HCT116 (cell line): ENCODE data around the gene CCDC57. TPM values are rescaled to one million over a fixed set of nuclear protein-coding genes. Genes with fewer than 3 reads are reported as not detected.

Experiments
- ATAC-seq: fragments of 200-7000 bp; cut with Tn5 transposase; 2 replicates; pipeline ENCODE4 v1.9.1; 2020; ENCODE audit warnings: mild to moderate bottlenecking, moderate library complexity
- BruUV-seq: library from RNA; stranded (reverse); fragments of 400-500 nt; replicated peaks from 2 replicates; lab custom pipeline; 2021; lab: Mats Ljungman, UMichigan
- CTCF ChIA-PET: fragments of 300-600 bp; sonication (Branson Sonifier 250); formaldehyde crosslinking; loops from one replicate; lab custom pipeline; 2021; ENCODE audit warnings: antibody characterized with exemption; lab: Charles Lee
- POLR2A ChIA-PET: fragments of 300-600, 350-600 bp; sonication (Branson Sonifier 250); formaldehyde crosslinking; loops from one replicate; lab custom pipeline; 2021; ENCODE audit warnings: antibody characterized with exemption; lab: Charles Lee
- RAD21 ChIA-PET, 2 experiments: fragments of 300-600 bp; sonication (Branson Sonifier 250); formaldehyde crosslinking; loops; one replicate each; lab custom pipeline; 2023; ENCODE audit warnings: low total read pairs in 2 of 2; ENCODE audit not compliant: uncharacterized antibody in 2 of 2, unreplicated experiment in 2 of 2, low non-redundant PET in 1 of 2; lab: Charles Lee
- DNase-seq: peaks from one replicate; pipeline ENCODE4 v3.0.0-alpha.2; 2010; ENCODE audit warnings: low read depth, low spot score
- H2AFZ ChIP-seq: fragments of 200-600 bp; shearing (Covaris generic), sonication (generic); 2 replicates; pipeline ENCODE4 v1.6.1; 2017; ENCODE audit warnings: low read depth, mixed run types, mixed read lengths, antibody characterized with exemption, low read length; ENCODE audit not compliant: poor library complexity, severe bottlenecking
- H3K27ac ChIP-seq: 2 replicates; pipeline ENCODE4 v1.5.1; 2012; ENCODE audit warnings: low read depth, low read length
- H3K27me3 ChIP-seq: fragments of 200-600 bp; sonication (generic); 2 replicates; pipeline ENCODE4 v1.6.1; 2016; ENCODE audit warnings: mixed run types, low read length, mixed read lengths; ENCODE audit not compliant: insufficient read depth
- H3K36me3 ChIP-seq, 2 experiments: fragments of 200-500 bp in 1 of 2; fragments of 200-600 bp in 1 of 2; sonication (Bioruptor generic) in 1 of 2; sonication (generic) in 1 of 2; 2 replicates each; pipeline versions ENCODE4 v1.5.1 to v1.6.1; 2014 to 2016; ENCODE audit warnings: low read length in 2 of 2, inconsistent platforms in 1 of 2, mixed read lengths in 1 of 2, mixed run types in 1 of 2; ENCODE audit not compliant: insufficient read depth in 2 of 2, control insufficient read depth in 1 of 2
- H3K4me1 ChIP-seq, 2 experiments: fragments of 200-600 bp in 1 of 2; sonication (generic) in 1 of 2; 2 replicates each; pipeline versions ENCODE4 v1.5.1 to v1.6.1; 2012 to 2017; ENCODE audit warnings: low read length in 2 of 2, inconsistent platforms in 1 of 2, mild to moderate bottlenecking in 1 of 2, mixed read lengths in 1 of 2, mixed run types in 1 of 2, moderate library complexity in 1 of 2; ENCODE audit not compliant: insufficient read depth in 2 of 2, control insufficient read depth in 1 of 2
- H3K4me2 ChIP-seq: fragments of 200-600 bp; sonication (generic); 2 replicates; pipeline ENCODE4 v1.6.1; 2017; ENCODE audit warnings: mixed run types, low read length, mixed read lengths
- H3K4me3 ChIP-seq, 2 experiments: fragments of 200-600 bp in 1 of 2; sonication (generic) in 1 of 2; replicated peaks in 1 of 2; 2 replicates each; pipeline ENCODE4 v1.5.1; 2011 to 2016; ENCODE audit warnings: low read length in 2 of 2, control low read depth in 1 of 2, low read depth in 1 of 2, mild to moderate bottlenecking in 1 of 2, mixed read lengths in 1 of 2, mixed run types in 1 of 2
- H3K79me2 ChIP-seq: fragments of 200-600 bp; sonication (generic); 2 replicates; pipeline ENCODE4 v1.6.1; 2017; ENCODE audit warnings: mild to moderate bottlenecking, mixed run types, low read length, moderate library complexity, mixed read lengths; ENCODE audit not compliant: insufficient read depth
- H3K9ac ChIP-seq: fragments of 200-600 bp; sonication (generic); 2 replicates; pipeline ENCODE4 v1.6.1; 2016; ENCODE audit warnings: low read length, mixed read lengths
- H3K9me2 ChIP-seq: fragments of 200-600 bp; sonication (generic), shearing (Covaris generic); 2 replicates; pipeline ENCODE4 v1.6.1; 2017; ENCODE audit warnings: mixed run types, mild to moderate bottlenecking, moderate library complexity; ENCODE audit not compliant: insufficient read depth
- H3K9me3 ChIP-seq, 2 experiments: fragments of 200-500 bp in 1 of 2; fragments of 200-600 bp in 1 of 2; sonication (Bioruptor generic) in 1 of 2; sonication (generic) in 1 of 2; 2 replicates each; pipeline ENCODE4 v1.6.1; 2014 to 2017; ENCODE audit warnings: low read length in 2 of 2, mixed read lengths in 2 of 2, inconsistent platforms in 1 of 2, low read depth in 1 of 2, mild to moderate bottlenecking in 1 of 2, mixed run types in 1 of 2, moderate library complexity in 1 of 2; ENCODE audit not compliant: control insufficient read depth in 1 of 2, insufficient read depth in 1 of 2
- H4K20me1 ChIP-seq: fragments of 200-600 bp; sonication (generic), shearing (Covaris generic); 2 replicates; pipeline ENCODE4 v1.6.1; 2017; ENCODE audit warnings: mixed run types, mild to moderate bottlenecking, moderate library complexity; ENCODE audit not compliant: insufficient read depth
- EGR1 ChIP-seq: IDR thresholded peaks from 2 replicates; pipeline ENCODE4 v1.6.1; 2012; ENCODE audit warnings: low read depth
- ELF1 ChIP-seq: IDR thresholded peaks from 2 replicates; pipeline ENCODE4 v1.6.1; 2012; ENCODE audit warnings: low read depth, borderline replicate concordance
- EZH2 ChIP-seq: fragments of 200-600 bp; sonication (generic); IDR thresholded peaks from 2 replicates; pipeline ENCODE4 v1.6.1; 2017; ENCODE audit warnings: antibody characterized with exemption, mixed run types
- FOSL1 ChIP-seq: IDR thresholded peaks from 2 replicates; pipeline ENCODE4 v1.6.1; 2012; ENCODE audit warnings: low read depth
- POLR2A ChIP-seq: IDR thresholded peaks from 2 replicates; pipeline ENCODE4 v1.7.0; 2011; ENCODE audit warnings: borderline replicate concordance; ENCODE audit not compliant: insufficient read depth, insufficient read length; ENCODE audit errors: extremely low read depth
- POLR2AphosphoS5 ChIP-seq: IDR thresholded peaks from 2 replicates; pipeline ENCODE4 v1.6.1; 2011; ENCODE audit warnings: mild to moderate bottlenecking, low read depth, low read length, moderate library complexity
- RAD21 ChIP-seq: IDR thresholded peaks from 2 replicates; pipeline ENCODE4 v1.6.1; 2012; ENCODE audit warnings: low read depth, mild to moderate bottlenecking
- SIN3A ChIP-seq: IDR thresholded peaks from 2 replicates; pipeline ENCODE4 v1.6.1; 2012; ENCODE audit warnings: low read depth
- SP1 ChIP-seq: IDR thresholded peaks from 2 replicates; pipeline ENCODE4 v1.6.1; 2012; ENCODE audit warnings: low read depth
- SRF ChIP-seq: IDR thresholded peaks from 2 replicates; pipeline ENCODE4 v1.6.1; 2012; ENCODE audit warnings: low read depth
- YY1 ChIP-seq: IDR thresholded peaks from 2 replicates; pipeline ENCODE4 v1.6.1; 2011; ENCODE audit warnings: low read length, low read depth, moderate library complexity, mild to moderate bottlenecking; ENCODE audit not compliant: insufficient replicate concordance; ENCODE audit errors: extremely low read depth
- ZFX ChIP-seq: fragments of 450-650 bp; IDR thresholded peaks from 2 replicates; pipeline ENCODE4 v1.6.1; 2017
- intact Hi-C: fragments of 100-400 bp; cut with micrococcal nuclease; formaldehyde crosslinking; loops from 2 replicates; pipeline ENCODE4 v1.10.0; 2022
- total RNA-seq: library from RNA; stranded (reverse); gene quantifications from one replicate; pipeline ENCODE4 v1.2.1, GENCODE V29; 2021; ENCODE audit not compliant: unreplicated experiment
- TF ChIP-seq, protein P1 (sequence below), 3 experiments: fragments of 200-600 bp in 1 of 3; sonication (generic) in 1 of 3; IDR thresholded peaks in 2 of 3; conservative IDR thresholded peaks in 1 of 3; 2 replicates each; pipeline ENCODE4 v1.5.1; 2012 to 2017; ENCODE audit warnings: low read depth in 2 of 3, low read length in 2 of 3, antibody characterized with exemption in 1 of 3, borderline replicate concordance in 1 of 3, control low read depth in 1 of 3, mild to moderate bottlenecking in 1 of 3, mixed read lengths in 1 of 3, mixed run types in 1 of 3, moderate library complexity in 1 of 3; ENCODE audit not compliant: insufficient read depth in 1 of 3
- TF ChIP-seq, protein P2 (sequence below): IDR thresholded peaks from 2 replicates; pipeline ENCODE4 v1.6.1; 2012; ENCODE audit warnings: low read depth
- TF ChIP-seq, protein P3 (sequence below): IDR thresholded peaks from 2 replicates; pipeline ENCODE4 v1.6.1; 2012

CCDC57 gene
- total RNA-seq, 1 experiment from 2014 or later, result 143 TPM

DNA sequence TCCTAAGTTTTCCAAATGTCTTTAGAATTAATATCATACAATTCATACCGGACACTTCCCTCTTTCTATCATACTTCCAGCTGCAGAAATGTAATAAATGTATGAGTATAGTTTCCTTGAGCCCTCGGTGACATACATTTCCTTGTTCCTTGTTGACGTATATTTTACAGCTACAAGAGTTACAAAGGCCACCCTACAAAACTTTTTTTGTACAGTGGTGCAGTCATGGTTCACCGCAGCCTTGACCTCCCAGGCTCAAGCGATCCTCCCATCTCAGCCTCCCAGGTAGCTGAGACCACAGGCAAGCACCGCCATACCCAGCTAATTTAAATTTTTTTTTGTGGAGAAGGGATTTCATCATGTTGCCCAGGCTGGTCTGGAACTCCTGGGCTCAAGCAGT is 139.8 kb downstream of the CCDC57 start:
- no peak for DNase-seq
- intact Hi-C loops, result no loop called here
- no TSS peak for BruUV-seq
- no peak overlapping the region for H2AFZ ChIP-seq
- TF ChIP-seq ELF1, result no peak
- no peak for TF ChIP-seq POLR2AphosphoS5
- TF ChIP-seq, protein P1, sequence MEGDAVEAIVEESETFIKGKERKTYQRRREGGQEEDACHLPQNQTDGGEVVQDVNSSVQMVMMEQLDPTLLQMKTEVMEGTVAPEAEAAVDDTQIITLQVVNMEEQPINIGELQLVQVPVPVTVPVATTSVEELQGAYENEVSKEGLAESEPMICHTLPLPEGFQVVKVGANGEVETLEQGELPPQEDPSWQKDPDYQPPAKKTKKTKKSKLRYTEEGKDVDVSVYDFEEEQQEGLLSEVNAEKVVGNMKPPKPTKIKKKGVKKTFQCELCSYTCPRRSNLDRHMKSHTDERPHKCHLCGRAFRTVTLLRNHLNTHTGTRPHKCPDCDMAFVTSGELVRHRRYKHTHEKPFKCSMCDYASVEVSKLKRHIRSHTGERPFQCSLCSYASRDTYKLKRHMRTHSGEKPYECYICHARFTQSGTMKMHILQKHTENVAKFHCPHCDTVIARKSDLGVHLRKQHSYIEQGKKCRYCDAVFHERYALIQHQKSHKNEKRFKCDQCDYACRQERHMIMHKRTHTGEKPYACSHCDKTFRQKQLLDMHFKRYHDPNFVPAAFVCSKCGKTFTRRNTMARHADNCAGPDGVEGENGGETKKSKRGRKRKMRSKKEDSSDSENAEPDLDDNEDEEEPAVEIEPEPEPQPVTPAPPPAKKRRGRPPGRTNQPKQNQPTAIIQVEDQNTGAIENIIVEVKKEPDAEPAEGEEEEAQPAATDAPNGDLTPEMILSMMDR (IDR thresholded peaks at IDR 0.05 in 2 of 3, conservative IDR thresholded peaks at IDR 0.05 in 1 of 3; ENCODE audit: borderline replicate concordance in 1 of 3, insufficient read depth in 1 of 3, low read depth in 2 of 3, low read length in 2 of 3), result no peak
- no peak for TF ChIP-seq YY1
- no peak for TF ChIP-seq SIN3A
- no peaks in the 10 kb centered on the region for H3K36me3 ChIP-seq
- H3K9me2 ChIP-seq, result no peaks in the 10 kb centered on the region
- ATAC-seq, result no peak
- H3K9me3 ChIP-seq, result no peaks in the 10 kb centered on the region
- H3K79me2 ChIP-seq, result no peaks in the 10 kb centered on the region
- peaks cover 2% of the 10 kb centered on the region; the same call in 1 of the 2 replicates for H4K20me1 ChIP-seq
- POLR2A ChIA-PET, result interaction anchor here (0.6 kb wide), 1 partner anchor 50 kb away, joined by 3 read pairs; the partner anchor contains the start of genes CENPX and LRRC45
- no peak overlapping the region for H3K27ac ChIP-seq
- CTCF ChIA-PET, result no interaction called here
- RAD21 ChIA-PET, result no interaction called here
- no peak overlapping the region for H3K4me2 ChIP-seq
- H3K9ac ChIP-seq, result no peak overlapping the region
- no peaks in the 10 kb centered on the region for H3K4me1 ChIP-seq
- H3K4me3 ChIP-seq, result no peak overlapping the region
- H3K27me3 ChIP-seq, result no peaks in the 10 kb centered on the region

DNA sequence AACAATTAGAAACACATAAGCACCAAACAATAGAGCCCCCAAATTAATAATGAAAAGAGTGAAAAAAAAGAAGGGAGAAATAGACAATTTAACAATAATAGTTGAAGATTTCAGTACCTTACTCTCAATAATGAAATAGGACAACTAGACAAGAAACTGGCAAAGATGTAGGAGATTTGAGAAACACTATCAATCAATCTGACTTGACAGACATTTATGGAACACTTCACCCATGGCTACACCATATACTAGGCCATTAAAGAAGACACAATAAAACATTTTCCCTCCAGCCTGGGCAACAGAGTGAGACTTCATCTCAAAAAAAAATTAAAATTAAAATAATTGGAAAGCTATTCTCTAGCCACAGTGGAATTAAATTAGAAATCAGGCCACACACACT is 142.0 kb downstream of the CCDC57 start:
- Histone ChIP-seq H3K4me1 (peaks cover 3 to 6% of the 10 kb centered on the region in 2 experiments; a peak in 3 of 4 replicates), H3K9me2 (no peaks in the 10 kb centered on the region), H3K4me2 (no peak overlapping the region), H3K27me3 (no peaks in the 10 kb centered on the region), H3K36me3 (no peaks in the 10 kb centered on the region), H3K4me3 (no peak overlapping the region), H4K20me1 (no peaks in the 10 kb centered on the region), H2AFZ (no peak overlapping the region), H3K79me2 (no peaks in the 10 kb centered on the region), H3K27ac (no peak overlapping the region), H3K9me3 (no peaks in the 10 kb centered on the region), H3K9ac (no peak overlapping the region)
- DNase-seq, result no peak
- ATAC-seq, result no peak
- BruUV-seq, result no TSS peak
- intact Hi-C loops, result no loop called here
- RAD21 ChIA-PET, result no interaction called here
- CTCF ChIA-PET, result interaction anchor here (0.8 kb wide), 1 partner anchor 40 kb away, joined by 3 read pairs; no protein-coding TSS in a partner anchor
- POLR2A ChIA-PET, result interaction anchor here (0.7 kb wide), 1 partner anchor 33 kb away, joined by 3 read pairs; the partner anchor contains the start of gene DCXR
- TF ChIP-seq EZH2, result no peak
- no peak for TF ChIP-seq POLR2AphosphoS5
- TF ChIP-seq SRF, result no peak
- TF ChIP-seq, protein P2, sequence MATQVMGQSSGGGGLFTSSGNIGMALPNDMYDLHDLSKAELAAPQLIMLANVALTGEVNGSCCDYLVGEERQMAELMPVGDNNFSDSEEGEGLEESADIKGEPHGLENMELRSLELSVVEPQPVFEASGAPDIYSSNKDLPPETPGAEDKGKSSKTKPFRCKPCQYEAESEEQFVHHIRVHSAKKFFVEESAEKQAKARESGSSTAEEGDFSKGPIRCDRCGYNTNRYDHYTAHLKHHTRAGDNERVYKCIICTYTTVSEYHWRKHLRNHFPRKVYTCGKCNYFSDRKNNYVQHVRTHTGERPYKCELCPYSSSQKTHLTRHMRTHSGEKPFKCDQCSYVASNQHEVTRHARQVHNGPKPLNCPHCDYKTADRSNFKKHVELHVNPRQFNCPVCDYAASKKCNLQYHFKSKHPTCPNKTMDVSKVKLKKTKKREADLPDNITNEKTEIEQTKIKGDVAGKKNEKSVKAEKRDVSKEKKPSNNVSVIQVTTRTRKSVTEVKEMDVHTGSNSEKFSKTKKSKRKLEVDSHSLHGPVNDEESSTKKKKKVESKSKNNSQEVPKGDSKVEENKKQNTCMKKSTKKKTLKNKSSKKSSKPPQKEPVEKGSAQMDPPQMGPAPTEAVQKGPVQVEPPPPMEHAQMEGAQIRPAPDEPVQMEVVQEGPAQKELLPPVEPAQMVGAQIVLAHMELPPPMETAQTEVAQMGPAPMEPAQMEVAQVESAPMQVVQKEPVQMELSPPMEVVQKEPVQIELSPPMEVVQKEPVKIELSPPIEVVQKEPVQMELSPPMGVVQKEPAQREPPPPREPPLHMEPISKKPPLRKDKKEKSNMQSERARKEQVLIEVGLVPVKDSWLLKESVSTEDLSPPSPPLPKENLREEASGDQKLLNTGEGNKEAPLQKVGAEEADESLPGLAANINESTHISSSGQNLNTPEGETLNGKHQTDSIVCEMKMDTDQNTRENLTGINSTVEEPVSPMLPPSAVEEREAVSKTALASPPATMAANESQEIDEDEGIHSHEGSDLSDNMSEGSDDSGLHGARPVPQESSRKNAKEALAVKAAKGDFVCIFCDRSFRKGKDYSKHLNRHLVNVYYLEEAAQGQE, result no peak
- TF ChIP-seq FOSL1, result no peak
- no peak for TF ChIP-seq YY1
- no peak for TF ChIP-seq SIN3A
- TF ChIP-seq POLR2A, result no peak
- TF ChIP-seq EGR1, result no peak
- TF ChIP-seq RAD21, result no peak
- TF ChIP-seq SP1, result no peak
- no peak for TF ChIP-seq ZFX
- TF ChIP-seq, protein P3, sequence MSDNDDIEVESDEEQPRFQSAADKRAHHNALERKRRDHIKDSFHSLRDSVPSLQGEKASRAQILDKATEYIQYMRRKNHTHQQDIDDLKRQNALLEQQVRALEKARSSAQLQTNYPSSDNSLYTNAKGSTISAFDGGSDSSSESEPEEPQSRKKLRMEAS, result no peak
